ENCODE results near the gene UQCRH. TPM values are rescaled to one million over a fixed set of nuclear protein-coding genes. Genes with fewer than 3 reads are reported as not detected.
A peak's percentile ranks its signal among the peaks of the same experiment; 100 is the strongest.

UQCRH gene
- total RNA-seq, 1 donor from 2014 or later = 221 TPM

- DNase-seq (ENCODE audit: low spot score, unreplicated experiment) = no peak
These were observed 39.3 kb downstream of the UQCRH start for GRCh38 chr1:46342677-46343350.

GRCh38 chr1:46343351-46343695 is 39.8 kb downstream of the UQCRH start:
- Mint-ChIP-seq H3K4me1 (ENCODE audit: low read depth) (peaks cover 26% of the 10 kb centered on the region), H3K27ac (peak overlapping the region; percentile 82), H3K36me3 (ENCODE audit: insufficient read depth) (peaks cover 19% of the 10 kb centered on the region), H3K27me3 (no peaks in the 10 kb centered on the region), H3K9me3 (ENCODE audit: low read depth) (no peaks in the 10 kb centered on the region), H3K4me3 (ENCODE audit: low read depth) (no peak overlapping the region)
- TF ChIP-seq CTCF (IDR thresholded peaks at IDR 0.05; ENCODE audit: unreplicated experiment) = no peak
- no peak for DNase-seq (ENCODE audit: low spot score, unreplicated experiment)

More at GRCh38 chr1:46342677-46343350, 39.3 kb downstream of the UQCRH start:
- Mint-ChIP-seq H3K4me3 (ENCODE audit: low read depth) (peak overlapping the region; percentile 43), H3K36me3 (ENCODE audit: insufficient read depth) (peaks cover 17% of the 10 kb centered on the region), H3K27ac (peak overlapping the region; percentile 82), H3K4me1 (ENCODE audit: low read depth) (peaks cover 26% of the 10 kb centered on the region), H3K27me3 (no peaks in the 10 kb centered on the region), H3K9me3 (ENCODE audit: low read depth) (no peaks in the 10 kb centered on the region)
- no peak for TF ChIP-seq CTCF (IDR thresholded peaks at IDR 0.05; ENCODE audit: unreplicated experiment)

- no peak for TF ChIP-seq CTCF (IDR thresholded peaks at IDR 0.05; ENCODE audit: unreplicated experiment)
- Mint-ChIP-seq H3K9me3 (ENCODE audit: low read depth) (no peaks in the 10 kb centered on the region), H3K4me1 (ENCODE audit: low read depth) (peaks cover 26% of the 10 kb centered on the region), H3K27ac (no peak overlapping the region), H3K36me3 (ENCODE audit: insufficient read depth) (peaks cover 19% of the 10 kb centered on the region), H3K4me3 (ENCODE audit: low read depth) (no peak overlapping the region), H3K27me3 (no peaks in the 10 kb centered on the region)
- no peak for DNase-seq (ENCODE audit: low spot score, unreplicated experiment)
These were observed 40.2 kb downstream of the UQCRH start for GRCh38 chr1:46343705-46344104.

DNA sequence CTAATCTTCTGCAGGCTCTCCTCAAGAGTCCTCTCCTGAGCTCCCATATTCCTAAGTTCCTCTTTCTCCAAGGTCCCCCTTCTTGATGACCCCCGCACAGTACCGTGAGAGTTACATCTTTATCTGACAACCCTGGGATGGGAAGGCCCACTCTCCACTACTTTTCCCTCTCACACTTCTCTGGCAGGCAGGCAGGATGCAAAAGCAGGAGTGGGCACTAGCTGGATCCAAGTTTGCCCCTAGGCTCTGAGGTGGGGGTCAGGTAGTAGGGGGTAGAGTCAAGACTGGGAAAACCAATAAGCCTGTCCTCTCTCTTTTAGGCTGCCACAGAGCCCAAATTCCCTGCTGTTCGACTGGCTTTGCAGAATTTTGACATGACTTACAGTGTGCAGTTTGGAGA is 41.0 kb downstream of the UQCRH start:
- Mint-ChIP-seq H3K27me3 (no peaks in the 10 kb centered on the region), H3K4me3 (ENCODE audit: low read depth) (no peak overlapping the region), H3K27ac (no peak overlapping the region), H3K9me3 (ENCODE audit: low read depth) (no peaks in the 10 kb centered on the region), H3K36me3 (ENCODE audit: insufficient read depth) (peaks cover 21% of the 10 kb centered on the region), H3K4me1 (ENCODE audit: low read depth) (peaks cover 23% of the 10 kb centered on the region)
- TF ChIP-seq CTCF (IDR thresholded peaks at IDR 0.05; ENCODE audit: unreplicated experiment) = no peak
- DNase-seq (ENCODE audit: low spot score, unreplicated experiment) = no peak

DNA sequence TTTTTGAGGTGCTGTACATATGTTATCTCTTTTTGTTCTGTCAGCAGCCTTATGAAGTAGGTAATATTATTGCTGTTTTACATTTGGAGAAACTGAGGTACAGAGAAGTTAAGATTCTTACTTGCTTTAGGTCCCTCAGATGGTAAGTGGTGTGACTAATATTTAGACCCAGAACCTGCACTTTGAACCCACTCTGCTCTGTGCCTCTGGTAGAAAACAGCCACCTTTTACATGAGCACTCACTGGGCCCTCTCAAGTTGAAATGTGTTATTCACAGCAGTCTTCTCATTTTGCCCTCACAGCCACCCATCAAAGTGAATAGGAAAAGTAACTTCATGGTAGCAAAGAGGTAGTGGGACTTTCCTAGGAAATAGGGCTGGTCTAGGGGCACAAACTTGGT is 41.8 kb downstream of the UQCRH start:
- no peak for DNase-seq (ENCODE audit: low spot score, unreplicated experiment)
- no peak overlapping the region for H3K27ac Mint-ChIP-seq
- H3K4me1 Mint-ChIP-seq (ENCODE audit: low read depth) = peaks cover 20% of the 10 kb centered on the region
- no peaks in the 10 kb centered on the region for H3K9me3 Mint-ChIP-seq (ENCODE audit: low read depth)
- H3K36me3 Mint-ChIP-seq (ENCODE audit: insufficient read depth) = peaks cover 27% of the 10 kb centered on the region
- H3K4me3 Mint-ChIP-seq (ENCODE audit: low read depth) = no peak overlapping the region
- TF ChIP-seq CTCF (IDR thresholded peaks at IDR 0.05; ENCODE audit: unreplicated experiment) = no peak
- no peaks in the 10 kb centered on the region for H3K27me3 Mint-ChIP-seq

All from progenitor cell of endocrine pancreas (in vitro differentiated cells).